GM12878 (cell line): ENCODE data around the gene BET1.

Source experiments
- BACH1 ChIP-seq: fragments of 450-650 bp; IDR thresholded peaks from 2 replicates; pipeline ENCODE4 v1.6.1; 2017; ENCODE audit warnings: mild to moderate bottlenecking, borderline replicate concordance
- CTCF ChIP-seq, 3 experiments: IDR thresholded peaks in 2 of 3; conservative IDR thresholded peaks in 1 of 3; 2 replicates each; pipeline ENCODE4 v1.5.1; 2011; ENCODE audit warnings: low read depth in 3 of 3, low read length in 3 of 3, mild to moderate bottlenecking in 3 of 3, control low read depth in 2 of 3, moderate library complexity in 2 of 3, inconsistent platforms in 1 of 3, mixed read lengths in 1 of 3; ENCODE audit not compliant: control insufficient read depth in 2 of 3, insufficient read depth in 1 of 3; ENCODE audit errors: extremely low read depth in 1 of 3
- DPF2 ChIP-seq: fragments of 450-650 bp; IDR thresholded peaks from 2 replicates; pipeline ENCODE4 v1.6.1; 2017; ENCODE audit warnings: mild to moderate bottlenecking
- EZH2 ChIP-seq: IDR thresholded peaks from 2 replicates; pipeline ENCODE4 v1.6.1; 2012; ENCODE audit warnings: low read depth, mild to moderate bottlenecking, control low read depth, inconsistent platforms, low read length, borderline replicate concordance; ENCODE audit not compliant: control insufficient read depth
- HDGF ChIP-seq: fragments of 450-650 bp; IDR thresholded peaks from 2 replicates; pipeline ENCODE4 v1.6.1; 2016; ENCODE audit warnings: antibody characterized with exemption
- POLR2A ChIP-seq: IDR thresholded peaks from 2 replicates; pipeline ENCODE4 v1.6.1; 2011; ENCODE audit warnings: low read depth, mild to moderate bottlenecking, low read length
- POLR2AphosphoS5 ChIP-seq: IDR thresholded peaks from 2 replicates; pipeline ENCODE4 v1.6.1; 2011; ENCODE audit warnings: mild to moderate bottlenecking, low read length, inconsistent platforms
- POU2F2 ChIP-seq: IDR thresholded peaks from 3 replicates; pipeline ENCODE4 v1.6.1; 2011; ENCODE audit warnings: low read depth, mild to moderate bottlenecking, low read length, borderline replicate concordance
- TARDBP ChIP-seq: IDR thresholded peaks from 2 replicates; pipeline ENCODE4 v1.6.1; 2016; ENCODE audit warnings: borderline replicate concordance
- ZBTB40 ChIP-seq: fragments of 450-650 bp; IDR thresholded peaks from 2 replicates; pipeline ENCODE4 v1.6.1; 2016; ENCODE audit warnings: mild to moderate bottlenecking, moderate library complexity, borderline replicate concordance
- ZNF384 ChIP-seq: IDR thresholded peaks from 2 replicates; pipeline ENCODE4 v1.6.1; 2012; ENCODE audit warnings: low read depth, mild to moderate bottlenecking, low read length, improper control_type of control experiment, borderline replicate concordance

- TF ChIP-seq ZNF384 (no peak), CTCF (IDR thresholded peaks at IDR 0.05 in 2 of 3, conservative IDR thresholded peaks at IDR 0.05 in 1 of 3; ENCODE audit: control insufficient read depth in 2 of 3, extremely low read depth in 1 of 3, insufficient read depth in 1 of 3, low read depth in 3 of 3, low read length in 3 of 3) (no peak), BACH1 (no peak), POLR2A (no peak), HDGF (no peak), POLR2AphosphoS5 (no peak), EZH2 (no peak), DPF2 (no peak), ZBTB40 (no peak), TARDBP (no peak), POU2F2 (no peak)
Measured at GRCh38 chr7:94041529-94041928, 37.4 kb upstream of the BET1 start.
